GM18505 (cell line): ENCODE measurements around the gene FAM240A.
"Not testable (repeated sequence)": the region's sequence is repeated elsewhere in the genome, so short reads cannot be mapped to it uniquely, and the experiment has no call there.

Source experiments
- ATAC-seq: cut with Tn5 transposase; IDR thresholded peaks from one replicate; pipeline ENCODE4 v1.9.1; 2021; ENCODE audit not compliant: unreplicated experiment
- POLR2A ChIP-seq: IDR thresholded peaks from 4 replicates; pipeline ENCODE4 v1.6.1; 2011; ENCODE audit warnings: borderline replicate concordance; ENCODE audit not compliant: insufficient read depth, insufficient read length; ENCODE audit errors: extremely low read depth

FAM240A gene

GRCh38 chr3:46578973-46579755 lies 33.2 kb upstream of the FAM240A start:
- TF ChIP-seq POLR2A = no peak
- no peak for ATAC-seq

DNA sequence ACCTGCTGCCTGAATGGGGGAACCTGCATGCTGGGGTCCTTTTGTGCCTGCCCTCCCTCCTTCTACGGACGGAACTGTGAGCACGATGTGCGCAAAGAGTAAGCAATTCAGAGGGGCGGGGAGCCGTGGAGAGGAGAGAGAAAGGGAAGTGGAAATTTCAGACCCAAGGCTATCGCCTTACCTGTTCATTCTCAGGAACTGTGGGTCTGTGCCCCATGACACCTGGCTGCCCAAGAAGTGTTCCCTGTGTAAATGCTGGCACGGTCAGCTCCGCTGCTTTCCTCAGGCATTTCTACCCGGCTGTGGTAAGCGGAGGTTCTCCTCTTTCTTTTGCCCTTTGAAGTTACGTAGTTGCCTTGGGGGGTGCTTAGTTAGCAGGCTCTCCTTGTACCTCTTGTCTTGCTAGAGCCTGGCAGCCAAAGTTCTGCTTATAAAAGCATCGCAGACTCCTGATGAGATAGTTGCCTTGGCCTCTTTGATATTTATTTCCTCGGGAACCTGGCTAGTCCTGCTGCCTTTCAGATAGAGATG lies 32.5 kb upstream of the FAM240A start:
- no peak for ATAC-seq
- TF ChIP-seq POLR2A = no peak

- no peak for TF ChIP-seq POLR2A
- ATAC-seq = no peak
These were observed 31.6 kb upstream of the FAM240A start for GRCh38 chr3:46580675-46581074.

GRCh38 chr3:46584598-46585467 lies 27.5 kb upstream of the FAM240A start:
- no peak for ATAC-seq
- TF ChIP-seq POLR2A = no peak

- ATAC-seq = no peak
- TF ChIP-seq POLR2A = no peak
These were observed 26.3 kb upstream of the FAM240A start for GRCh38 chr3:46585799-46586693.

- TF ChIP-seq POLR2A = no peak
- ATAC-seq = no peak
These were observed 25.5 kb upstream of the FAM240A start for GRCh38 chr3:46586738-46587246.

DNA sequence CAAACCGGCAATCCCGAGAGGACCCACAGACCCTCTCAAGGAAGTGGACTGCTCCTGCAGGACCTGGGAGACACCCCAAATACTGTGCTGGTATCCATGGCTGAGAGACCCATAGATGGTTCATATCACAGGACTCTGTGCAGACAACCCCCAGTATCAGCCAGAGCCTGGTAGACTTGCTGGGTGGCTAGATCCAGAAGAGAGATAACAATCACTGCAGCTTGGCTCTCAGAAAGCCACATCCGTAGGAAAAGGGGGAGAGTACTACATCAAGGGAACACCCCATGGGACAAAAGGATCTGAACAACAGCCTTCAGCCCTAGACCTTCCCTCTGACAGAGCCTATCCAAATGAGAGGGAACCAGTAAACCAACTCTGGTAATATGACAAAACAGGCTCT lies 25.1 kb upstream of the FAM240A start:
- not testable (repeated sequence) for ATAC-seq

DNA sequence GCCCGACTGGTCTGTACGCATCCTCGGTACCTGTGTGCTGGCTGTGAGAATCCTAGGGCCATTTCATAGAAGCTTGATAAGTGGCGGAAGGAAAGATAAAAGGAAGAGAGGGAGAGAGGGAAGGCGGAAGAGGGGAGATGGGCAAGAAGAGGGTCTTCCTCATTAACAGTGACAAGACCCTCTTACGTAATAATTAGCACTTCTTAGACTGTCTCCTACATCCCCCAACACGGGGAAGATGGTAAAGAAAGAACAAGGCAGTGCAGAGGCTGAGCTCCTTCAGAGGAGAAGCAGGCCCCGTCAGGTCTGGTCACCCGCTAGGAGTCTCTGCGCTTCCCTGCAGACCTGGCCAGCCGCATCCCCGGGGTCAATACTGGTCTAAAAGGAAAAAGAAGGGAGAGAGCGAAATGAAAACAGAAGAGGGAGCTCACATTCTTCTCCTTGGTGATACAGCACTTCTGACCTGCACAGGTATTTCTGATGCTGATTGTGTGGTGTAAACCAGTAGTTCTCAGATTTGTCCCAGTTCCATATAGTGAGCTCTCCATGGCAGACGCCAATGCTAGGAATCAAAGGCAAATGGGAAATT lies 19.0 kb upstream of the FAM240A start:
- ATAC-seq = no peak

GRCh38 chr3:46593979-46594378 lies 18.3 kb upstream of the FAM240A start:
- no peak for TF ChIP-seq POLR2A
- no peak for ATAC-seq

More for the DNA sequence above, 19.0 kb upstream of the FAM240A start:
- TF ChIP-seq POLR2A = no peak

DNA sequence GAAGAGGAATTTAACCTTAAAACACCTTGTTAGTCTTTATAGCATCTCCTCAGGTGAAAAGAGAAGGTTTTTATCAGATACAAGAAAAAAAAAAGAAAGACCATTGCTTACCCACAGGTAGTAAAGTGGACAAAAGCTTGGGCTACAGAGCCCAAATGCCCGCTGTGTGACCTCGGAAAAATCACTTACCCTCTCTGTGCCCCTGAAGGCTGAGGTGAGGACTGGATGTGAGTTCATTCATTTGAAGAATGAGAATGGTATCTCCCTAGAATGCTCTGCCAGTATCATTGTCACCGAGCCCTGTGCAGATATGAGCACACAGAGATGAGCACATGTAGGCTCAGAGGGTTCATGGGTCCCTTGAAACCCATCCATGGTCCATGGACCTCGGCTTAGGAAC lies 17.6 kb upstream of the FAM240A start:
- no peak for TF ChIP-seq POLR2A
- no peak for ATAC-seq

DNA sequence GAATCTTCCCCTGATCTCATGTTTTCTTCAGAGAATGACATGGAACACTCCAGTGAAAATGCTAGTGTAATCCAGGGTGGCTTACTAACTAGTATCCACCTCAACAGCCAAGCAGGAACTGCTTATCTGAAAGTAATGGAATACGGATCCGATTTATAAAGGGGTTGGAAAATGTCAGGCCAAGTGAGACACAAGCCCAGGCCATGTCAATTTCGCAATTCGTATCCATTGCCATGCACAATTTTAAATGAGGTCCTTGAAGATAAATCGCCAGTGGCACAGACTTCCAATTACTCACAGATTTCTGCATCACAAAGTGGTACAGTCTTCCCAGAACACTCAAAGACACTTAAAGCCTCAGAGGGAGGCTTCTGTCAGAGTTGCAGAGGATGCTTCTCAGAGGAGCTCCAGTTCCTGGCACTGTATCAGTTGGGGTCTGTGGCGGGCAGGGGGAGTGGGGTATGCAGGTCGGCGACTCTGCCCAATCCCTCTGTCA lies 16.5 kb upstream of the FAM240A start:
- no peak for ATAC-seq
- no peak for TF ChIP-seq POLR2A

DNA sequence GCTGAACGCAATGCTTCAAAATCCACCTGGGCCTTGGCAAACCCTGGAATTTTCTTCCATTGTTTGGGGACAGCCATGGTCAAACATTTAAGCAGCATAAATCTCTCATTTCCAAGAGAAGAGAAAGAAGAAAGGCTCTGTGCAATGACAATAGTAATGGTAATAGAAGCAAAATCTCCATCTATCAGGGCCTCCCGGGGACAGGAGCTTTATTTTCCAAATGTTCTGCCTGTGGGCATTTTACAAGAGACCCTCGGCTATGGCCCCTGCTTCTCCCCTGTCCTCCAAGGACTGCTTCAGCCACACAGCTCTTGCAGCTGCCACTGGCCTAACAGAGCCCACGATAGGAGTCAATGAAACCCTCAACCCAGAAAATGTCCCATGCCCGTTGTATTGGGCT lies 12.7 kb upstream of the FAM240A start:
- TF ChIP-seq POLR2A = no peak
- no peak for ATAC-seq
